ENCODE data around the gene NHERF2.

- no peak for TF ChIP-seq CTCF (conservative IDR thresholded peaks at IDR 0.05; ENCODE audit: low read length)
- no peak for TF ChIP-seq EZH2phosphoT487 (IDR thresholded peaks at IDR 0.05; ENCODE audit: borderline replicate concordance)
Observed at GRCh38 chr16:2061526-2061925, 34.8 kb downstream of the NHERF2 start.

Measured in Loucy (cell line).